HFF-Myc (cell line): Measurements from ENCODE around the gene RXRB.

ENCODE experiments used
- DNase-seq: peaks from one replicate; pipeline ENCODE4 v3.0.0-alpha.2; 2011; ENCODE audit warnings: low read depth; ENCODE audit errors: extremely low read depth
- H3K4me3 ChIP-seq: replicated peaks from 2 replicates; pipeline ENCODE4 v1.5.1; 2011; ENCODE audit warnings: low read depth, mild to moderate bottlenecking, control low read depth, low read length
- TF ChIP-seq, protein P1 (sequence below): IDR thresholded peaks from 2 replicates; pipeline ENCODE4 v1.5.1; 2012; ENCODE audit warnings: mild to moderate bottlenecking, low read depth, low read length, control low read depth; ENCODE audit errors: missing control alignments

RXRB gene

GRCh38 chr6:33175436-33176069 lies 24.9 kb downstream of the RXRB start:
- H3K4me3 ChIP-seq = no peak overlapping the region
- TF ChIP-seq, protein P1, sequence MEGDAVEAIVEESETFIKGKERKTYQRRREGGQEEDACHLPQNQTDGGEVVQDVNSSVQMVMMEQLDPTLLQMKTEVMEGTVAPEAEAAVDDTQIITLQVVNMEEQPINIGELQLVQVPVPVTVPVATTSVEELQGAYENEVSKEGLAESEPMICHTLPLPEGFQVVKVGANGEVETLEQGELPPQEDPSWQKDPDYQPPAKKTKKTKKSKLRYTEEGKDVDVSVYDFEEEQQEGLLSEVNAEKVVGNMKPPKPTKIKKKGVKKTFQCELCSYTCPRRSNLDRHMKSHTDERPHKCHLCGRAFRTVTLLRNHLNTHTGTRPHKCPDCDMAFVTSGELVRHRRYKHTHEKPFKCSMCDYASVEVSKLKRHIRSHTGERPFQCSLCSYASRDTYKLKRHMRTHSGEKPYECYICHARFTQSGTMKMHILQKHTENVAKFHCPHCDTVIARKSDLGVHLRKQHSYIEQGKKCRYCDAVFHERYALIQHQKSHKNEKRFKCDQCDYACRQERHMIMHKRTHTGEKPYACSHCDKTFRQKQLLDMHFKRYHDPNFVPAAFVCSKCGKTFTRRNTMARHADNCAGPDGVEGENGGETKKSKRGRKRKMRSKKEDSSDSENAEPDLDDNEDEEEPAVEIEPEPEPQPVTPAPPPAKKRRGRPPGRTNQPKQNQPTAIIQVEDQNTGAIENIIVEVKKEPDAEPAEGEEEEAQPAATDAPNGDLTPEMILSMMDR = no peak
- no peak for DNase-seq

DNA sequence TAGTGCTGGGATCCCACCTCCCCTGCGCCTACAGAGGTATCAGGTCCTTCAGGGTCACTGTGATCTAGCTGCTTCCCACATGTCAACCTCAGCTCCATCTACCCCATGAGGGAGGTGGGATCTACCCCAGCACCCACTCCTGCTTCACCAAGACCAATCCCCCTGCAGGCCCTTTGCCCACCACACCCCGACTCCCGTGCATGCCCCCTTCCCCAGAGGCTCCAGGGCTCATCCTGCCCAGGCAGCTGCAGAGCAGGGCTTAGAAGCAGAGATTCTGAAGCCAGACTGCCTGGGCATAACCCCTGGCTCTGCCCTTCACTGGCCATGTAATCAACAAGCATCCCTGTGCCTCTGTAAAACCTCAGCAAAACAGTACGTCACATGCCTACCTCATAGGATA lies 25.7 kb downstream of the RXRB start:
- DNase-seq = no peak
- TF ChIP-seq, protein P1 = no peak
- H3K4me3 ChIP-seq = no peak overlapping the region

- DNase-seq = no peak
- TF ChIP-seq, protein P1 = no peak
- no peak overlapping the region for H3K4me3 ChIP-seq
Observed at GRCh38 chr6:33173535-33174180, 26.8 kb downstream of the RXRB start.

DNA sequence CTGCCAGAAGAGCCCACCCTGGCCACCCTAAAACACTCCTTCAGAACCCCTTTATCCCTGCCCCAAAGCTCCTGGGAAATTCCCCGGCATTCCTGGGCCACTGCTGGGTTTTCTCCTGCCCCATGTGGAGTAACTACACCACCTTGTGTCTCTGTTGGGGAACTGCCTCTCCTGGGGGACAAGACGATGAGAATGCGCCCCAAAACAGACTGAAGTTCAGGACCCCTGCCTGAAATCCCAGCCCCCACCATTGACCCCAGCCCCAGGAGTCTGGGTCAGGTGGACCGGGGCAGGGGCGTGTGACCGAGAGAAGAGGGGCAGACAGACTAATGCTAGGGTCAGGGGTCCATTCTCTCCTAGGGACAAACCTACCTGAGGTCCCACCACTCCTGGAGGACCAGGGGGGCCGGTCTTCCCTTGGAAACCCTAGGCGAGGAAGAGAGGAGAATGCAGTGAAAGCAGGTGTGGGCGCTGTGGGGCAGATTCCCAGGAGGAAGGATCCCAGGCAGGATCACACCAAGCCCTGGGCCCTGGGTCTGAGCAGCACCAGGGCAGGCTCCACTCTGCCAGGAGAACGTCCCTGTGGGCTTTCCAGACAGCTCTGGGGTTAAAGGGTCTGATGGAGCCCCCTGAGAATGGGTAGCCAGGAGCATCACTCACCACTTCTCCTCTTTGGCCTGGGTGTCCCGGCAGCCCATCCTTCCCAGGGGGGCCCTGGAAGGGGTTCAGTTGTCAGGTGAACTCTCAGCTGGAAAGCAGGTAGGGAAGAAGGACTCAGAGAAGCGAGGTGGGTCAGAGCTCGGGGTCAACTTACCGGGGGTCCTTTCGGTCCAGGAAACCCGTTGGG lies 27.6 kb downstream of the RXRB start:
- TF ChIP-seq, protein P1 = peak; percentile 63
- H3K4me3 ChIP-seq = no peak overlapping the region
- no peak for DNase-seq

- TF ChIP-seq, protein P1 = no peak
- H3K4me3 ChIP-seq = no peak overlapping the region
- no peak for DNase-seq
Observed at GRCh38 chr6:33171880-33172687, 28.4 kb downstream of the RXRB start.
